Panc1 (cell line): ENCODE results near the gene PTMS. TPM values are rescaled to one million over a fixed set of nuclear protein-coding genes. Genes with fewer than 3 reads are reported as not detected.

Experiments
- ATAC-seq: fragments of 200-7000 bp; cut with Tn5 transposase; 2 replicates; pipeline ENCODE4 v1.9.1; 2020; ENCODE audit warnings: mild to moderate bottlenecking, moderate library complexity
- BruUV-seq: library from RNA; stranded (reverse); fragments of 400-500 nt; replicated peaks from 2 replicates; lab custom pipeline; 2021; lab: Mats Ljungman, UMichigan
- CTCF ChIA-PET: fragments of 300-600 bp; sonication (Branson Sonifier 250); formaldehyde crosslinking; loops from one replicate; lab custom pipeline; 2022; ENCODE audit warnings: antibody characterized with exemption; lab: Charles Lee
- POLR2A ChIA-PET: fragments of 300-600 bp; sonication (Branson Sonifier 250); formaldehyde crosslinking; loops from one replicate; lab custom pipeline; 2022; ENCODE audit warnings: antibody characterized with exemption; lab: Charles Lee
- DNase-seq: peaks from one replicate; pipeline ENCODE4 v3.0.0-alpha.2; 2010; ENCODE audit warnings: low read depth, low spot score
- H3K27ac ChIP-seq: 2 replicates; pipeline ENCODE4 v1.5.1; 2011; ENCODE audit warnings: mild to moderate bottlenecking, low read length, inconsistent platforms
- H3K27me3 ChIP-seq: fragments of 200-500 bp; sonication (Bioruptor generic); 2 replicates; pipeline ENCODE4 v1.6.0; 2014; ENCODE audit warnings: low read length, inconsistent platforms; ENCODE audit not compliant: control insufficient read depth, insufficient read depth
- H3K36me3 ChIP-seq: fragments of 200-500 bp; sonication (Bioruptor generic); 2 replicates; pipeline ENCODE4 v1.5.1; 2014; ENCODE audit warnings: inconsistent platforms, mild to moderate bottlenecking, low read length, moderate library complexity; ENCODE audit not compliant: control insufficient read depth, insufficient read depth
- H3K4me1 ChIP-seq: 2 replicates; pipeline ENCODE4 v1.5.1; 2011; ENCODE audit warnings: inconsistent platforms, mild to moderate bottlenecking, low read length, moderate library complexity; ENCODE audit not compliant: control insufficient read depth, insufficient read depth
- H3K4me3 ChIP-seq, 2 experiments: 2 replicates each; pipeline ENCODE4 v1.5.1; 2011 to 2012; ENCODE audit warnings: low read depth in 2 of 2, low read length in 2 of 2, mild to moderate bottlenecking in 2 of 2, inconsistent platforms in 1 of 2, moderate library complexity in 1 of 2
- H3K9me3 ChIP-seq: fragments of 200-500 bp; sonication (Bioruptor generic); 2 replicates; pipeline ENCODE4 v1.5.1; 2014; ENCODE audit warnings: low read depth, mild to moderate bottlenecking, inconsistent platforms, low read length, moderate library complexity; ENCODE audit not compliant: control insufficient read depth, insufficient read depth
- CTCF ChIP-seq: fragments of 450-650 bp; IDR thresholded peaks from 2 replicates; pipeline ENCODE4 v1.5.1; 2017; ENCODE audit warnings: mild to moderate bottlenecking
- POLR2AphosphoS5 ChIP-seq: IDR thresholded peaks from 2 replicates; pipeline ENCODE4 v1.6.1; 2012; ENCODE audit warnings: mild to moderate bottlenecking, low read depth, low read length, moderate library complexity
- REST ChIP-seq, 2 experiments: IDR thresholded peaks; 2 replicates each; pipeline ENCODE4 v1.6.1; 2011 to 2012; ENCODE audit warnings: low read depth in 2 of 2, control low read depth in 1 of 2, low read length in 1 of 2, mild to moderate bottlenecking in 1 of 2, moderate library complexity in 1 of 2; ENCODE audit not compliant: insufficient read depth in 1 of 2
- SIN3A ChIP-seq: IDR thresholded peaks from 2 replicates; pipeline ENCODE4 v1.6.1; 2012; ENCODE audit warnings: low read depth, mild to moderate bottlenecking, low read length, moderate library complexity, borderline replicate concordance; ENCODE audit not compliant: insufficient read depth
- TCF7L2 ChIP-seq: IDR thresholded peaks from 2 replicates; pipeline ENCODE4 v1.6.1; 2011; ENCODE audit warnings: mild to moderate bottlenecking, low read depth, low read length, inconsistent platforms
- in situ Hi-C: cut with HindIII; loops from 2 replicates; pipeline ENCODE4 v1.10.0; 2016; ENCODE audit warnings: low sequenced_read_pairs, low pct_unique_long_range_greater_than_20kb
- intact Hi-C: fragments of 100-400 bp; cut with micrococcal nuclease; formaldehyde crosslinking; loops from one replicate; pipeline ENCODE4 v1.10.0; 2022; ENCODE audit not compliant: unreplicated experiment
- total RNA-seq: library from RNA; stranded (reverse); gene quantifications from one replicate; pipeline ENCODE4 v1.2.1, GENCODE V29; 2021; ENCODE audit not compliant: unreplicated experiment

PTMS gene
- total RNA-seq, 1 experiment from 2014 or later: 395 TPM

GRCh38 chr12:6729186-6729585, 37.0 kb upstream of the PTMS start:
- ChIA-PET CTCF (no interaction called here), POLR2A (no interaction called here)
- intact Hi-C loops: no loop called here

GRCh38 chr12:6730169-6730568, 36.0 kb upstream of the PTMS start:
- Histone ChIP-seq H3K27ac (no peak overlapping the region), H3K4me3 (no peak overlapping the region), H3K27me3 (no peaks in the 10 kb centered on the region), H3K9me3 (no peaks in the 10 kb centered on the region), H3K4me1 (no peaks in the 10 kb centered on the region), H3K36me3 (no peaks in the 10 kb centered on the region)
- BruUV-seq: no TSS peak
- ChIA-PET CTCF (no interaction called here), POLR2A (no interaction called here)
- in situ Hi-C loops (no loop called here), intact Hi-C loops (no loop called here)
- DNase-seq (no peak), ATAC-seq (no peak)
- TF ChIP-seq POLR2AphosphoS5: no peak
- no peak for TF ChIP-seq CTCF
- TF ChIP-seq REST (IDR thresholded peaks at IDR 0.05; ENCODE audit: insufficient read depth in 1 of 2, low read depth in 2 of 2, low read length in 1 of 2): no peak
- TF ChIP-seq SIN3A: no peak
- TF ChIP-seq TCF7L2: no peak

More at GRCh38 chr12:6729186-6729585, 37.0 kb upstream of the PTMS start:
- no peak for ATAC-seq
- Histone ChIP-seq H3K27ac (no peak overlapping the region), H3K4me3 (no peak overlapping the region), H3K4me1 (0 out of 2 replicates have a peak, but pooled peaks cover 3% of the 10 kb centered on the region), H3K27me3 (no peaks in the 10 kb centered on the region), H3K9me3 (no peaks in the 10 kb centered on the region), H3K36me3 (no peaks in the 10 kb centered on the region)
- in situ Hi-C loops: no loop called here
- no TSS peak for BruUV-seq
- DNase-seq: no peak
- TF ChIP-seq SIN3A: no peak
- TF ChIP-seq REST (IDR thresholded peaks at IDR 0.05; ENCODE audit: insufficient read depth in 1 of 2, low read depth in 2 of 2, low read length in 1 of 2): no peak
- no peak for TF ChIP-seq TCF7L2
